Osteoblast (primary cell): ENCODE data around the gene CCDC68. TPM values are rescaled to one million over a fixed set of nuclear protein-coding genes. Genes with fewer than 3 reads are reported as not detected.
A peak's percentile ranks its signal among the peaks of the same experiment; 100 is the strongest.

ENCODE experiments used
- DNase-seq: peaks from one replicate; pipeline ENCODE4 v3.0.0; 2011; ENCODE audit warnings: low spot score, mixed read lengths; ENCODE audit not compliant: insufficient read length; ENCODE audit errors: missing footprints
- H2AFZ ChIP-seq: 2 replicates; pipeline ENCODE4 v1.6.0; 2011; ENCODE audit warnings: mild to moderate bottlenecking, low read length
- H3K27ac ChIP-seq: 2 replicates; pipeline ENCODE4 v1.5.1; 2011; ENCODE audit warnings: mild to moderate bottlenecking, low read depth, low read length, moderate library complexity
- H3K27me3 ChIP-seq: 2 replicates; pipeline ENCODE4 v1.6.0; 2012; ENCODE audit warnings: mild to moderate bottlenecking, control low read depth, inconsistent platforms, low read length, moderate library complexity; ENCODE audit not compliant: insufficient read depth
- H3K36me3 ChIP-seq: 2 replicates; pipeline ENCODE4 v1.5.1; 2011; ENCODE audit warnings: mild to moderate bottlenecking, low read length, control low read depth, moderate library complexity; ENCODE audit not compliant: insufficient read depth
- H3K4me1 ChIP-seq: 2 replicates; pipeline ENCODE4 v1.5.1; 2011; ENCODE audit warnings: mild to moderate bottlenecking, low read length, control low read depth, moderate library complexity; ENCODE audit not compliant: insufficient read depth
- H3K4me2 ChIP-seq: 2 replicates; pipeline ENCODE4 v1.6.0; 2011; ENCODE audit warnings: mild to moderate bottlenecking, low read length; ENCODE audit not compliant: insufficient read depth
- H3K4me3 ChIP-seq: fragments of 200-600 bp; sonication (generic); 3 replicates; pipeline ENCODE4 v1.5.1; 2012; ENCODE audit warnings: mild to moderate bottlenecking, low read length, inconsistent platforms; ENCODE audit not compliant: insufficient read depth
- H3K79me2 ChIP-seq: 2 replicates; pipeline ENCODE4 v1.6.0; 2012; ENCODE audit warnings: mild to moderate bottlenecking, low read length, control low read depth, inconsistent platforms; ENCODE audit not compliant: insufficient read depth
- H3K9me3 ChIP-seq: 2 replicates; pipeline ENCODE4 v1.5.1; 2011; ENCODE audit warnings: low read depth, low read length, control low read depth
- H4K20me1 ChIP-seq: 2 replicates; pipeline ENCODE4 v1.6.0; 2012; ENCODE audit warnings: mild to moderate bottlenecking, low read length, control low read depth; ENCODE audit not compliant: insufficient read depth
- CTCF ChIP-seq: IDR thresholded peaks from 2 replicates; pipeline ENCODE4 v1.5.1; 2011; ENCODE audit warnings: mild to moderate bottlenecking, low read depth, low read length, moderate library complexity; ENCODE audit errors: extremely low read depth
- total RNA-seq: library from RNA; depleted of rRNA; stranded (reverse); fragments of >200 nt; gene quantifications from 2 replicates; pipeline ENCODE4 v1.2.3, GENCODE V29; 2012

The CCDC68 gene
- total RNA-seq, 1 donor = 9.0 TPM

- Histone ChIP-seq H3K4me3 (peak overlapping the region; percentile 26), H3K79me2 (no peaks in the 10 kb centered on the region), H3K9me3 (no peaks in the 10 kb centered on the region), H3K27ac (peak overlapping the region; percentile 83), H3K36me3 (no peaks in the 10 kb centered on the region), H3K4me2 (peak overlapping the region; percentile 57), H4K20me1 (no peaks in the 10 kb centered on the region), H2AFZ (peak overlapping the region; percentile 49), H3K27me3 (no peaks in the 10 kb centered on the region), H3K4me1 (peaks cover 54% of the 10 kb centered on the region)
- DNase-seq = peak; percentile 50
- TF ChIP-seq CTCF = no peak
Measured at GRCh38 chr18:54883816-54884604, 75.3 kb downstream of the CCDC68 start.

GRCh38 chr18:54882318-54882717 lies 76.9 kb downstream of the CCDC68 start:
- peaks cover 58% of the 10 kb centered on the region for H3K4me1 ChIP-seq
- H3K4me2 ChIP-seq = no peak overlapping the region
- TF ChIP-seq CTCF = no peak
- H3K4me3 ChIP-seq = no peak overlapping the region
- no peaks in the 10 kb centered on the region for H3K27me3 ChIP-seq
- H3K9me3 ChIP-seq = no peaks in the 10 kb centered on the region
- H4K20me1 ChIP-seq = no peaks in the 10 kb centered on the region
- H2AFZ ChIP-seq = no peak overlapping the region
- H3K36me3 ChIP-seq = no peaks in the 10 kb centered on the region
- no peaks in the 10 kb centered on the region for H3K79me2 ChIP-seq
- no peak for DNase-seq
- H3K27ac ChIP-seq = no peak overlapping the region

- Histone ChIP-seq H3K27me3 (no peaks in the 10 kb centered on the region), H3K4me3 (no peak overlapping the region), H3K4me1 (peaks cover 59% of the 10 kb centered on the region), H3K4me2 (no peak overlapping the region), H4K20me1 (no peaks in the 10 kb centered on the region), H3K9me3 (no peaks in the 10 kb centered on the region), H3K27ac (peak overlapping the region; percentile 18), H2AFZ (peak overlapping the region; percentile 13), H3K36me3 (no peaks in the 10 kb centered on the region), H3K79me2 (no peaks in the 10 kb centered on the region)
- TF ChIP-seq CTCF = no peak
- DNase-seq = no peak
Measured at GRCh38 chr18:54881229-54881768, 78.0 kb downstream of the CCDC68 start.

- Histone ChIP-seq H3K4me1 (peaks cover 59% of the 10 kb centered on the region), H3K4me2 (no peak overlapping the region), H4K20me1 (no peaks in the 10 kb centered on the region), H3K79me2 (no peaks in the 10 kb centered on the region), H3K27ac (peak overlapping the region; percentile 18), H3K9me3 (no peaks in the 10 kb centered on the region), H3K4me3 (no peak overlapping the region), H2AFZ (no peak overlapping the region), H3K36me3 (no peaks in the 10 kb centered on the region), H3K27me3 (no peaks in the 10 kb centered on the region)
- DNase-seq = no peak
- no peak for TF ChIP-seq CTCF
Measured at GRCh38 chr18:54880395-54881105, 78.7 kb downstream of the CCDC68 start.
